ENCODE data around the gene GRAP.

- no peak for TF ChIP-seq CTCF (conservative IDR thresholded peaks at IDR 0.05; ENCODE audit: low read depth, low read length)
- no peak for TF ChIP-seq EZH2phosphoT487 (IDR thresholded peaks at IDR 0.05; ENCODE audit: borderline replicate concordance, low read length)
Measured at GRCh38 chr17:18987230-18987610, 59.5 kb downstream of the GRAP start.
